HL-60/S4 treated with phorbol 12-myristate 13-acetate at 8.2 ng/mL for 4 days and 3 days (cell line): Measurements from ENCODE around the gene PRIM1.
"Not testable (repeated sequence)": the region's sequence is repeated elsewhere in the genome, so short reads cannot be mapped to it uniquely, and the experiment has no call there.

Experiments used
- in situ Hi-C: fragments of 300-500 bp; cut with MboI; formaldehyde crosslinking; loops from 2 replicates; pipeline ENCODE4 v1.15.0; 2022; ENCODE audit warnings: low sequenced_read_pairs

Gene PRIM1

DNA sequence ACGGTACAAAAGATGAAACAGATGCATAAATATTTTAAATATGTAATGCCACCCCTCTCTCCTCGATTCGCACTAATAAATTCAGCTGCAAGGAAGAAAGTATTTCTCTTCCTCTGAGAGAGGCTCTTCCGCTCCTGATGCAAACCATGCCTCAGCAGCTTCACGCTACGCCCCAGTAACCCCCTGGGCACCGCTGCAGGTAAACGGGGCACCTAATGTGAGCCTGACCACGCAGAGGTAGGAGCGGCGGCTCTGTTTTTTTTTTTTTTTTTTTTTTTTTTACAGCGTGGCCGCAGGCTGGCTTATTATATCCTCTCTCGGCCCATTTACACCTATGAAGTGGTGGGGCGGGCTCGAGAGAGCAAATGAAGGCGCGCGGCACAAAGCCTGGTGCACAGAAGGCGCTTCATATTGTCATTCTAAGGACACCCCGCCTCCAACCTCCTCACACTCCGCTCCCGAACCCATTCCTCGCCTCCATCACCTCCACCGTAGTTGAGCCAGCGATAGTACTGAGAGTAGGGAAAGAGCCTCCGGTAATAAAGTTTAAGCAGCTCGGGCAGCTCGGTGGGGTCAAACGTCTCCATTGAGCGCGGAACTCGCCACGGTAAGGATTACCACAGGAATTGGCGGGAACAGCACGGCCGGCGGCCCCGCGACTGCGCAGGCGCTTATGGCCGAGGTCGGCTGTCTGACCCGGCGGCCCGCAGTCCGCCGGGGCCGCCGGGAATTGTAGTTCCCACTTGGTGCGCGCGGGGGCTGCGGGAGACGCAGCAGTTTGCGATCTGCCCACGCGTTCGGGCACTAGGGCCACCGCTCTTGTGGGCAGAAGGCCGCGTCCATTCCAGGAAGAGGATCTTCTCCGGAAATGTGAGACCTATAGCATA, at the start of gene PRIM1:
Gene PRIM1, minus strand, starts transcription at position 612 of the 887 bp plus-strand sequence. Its CDS starts 25 bp downstream, at position 587.
- in situ Hi-C loops: loop anchor here (25.0 kb wide), 2 partner anchors 260 to 435 kb away; partner anchors contain the start of genes TAC3 and ZBTB39

DNA sequence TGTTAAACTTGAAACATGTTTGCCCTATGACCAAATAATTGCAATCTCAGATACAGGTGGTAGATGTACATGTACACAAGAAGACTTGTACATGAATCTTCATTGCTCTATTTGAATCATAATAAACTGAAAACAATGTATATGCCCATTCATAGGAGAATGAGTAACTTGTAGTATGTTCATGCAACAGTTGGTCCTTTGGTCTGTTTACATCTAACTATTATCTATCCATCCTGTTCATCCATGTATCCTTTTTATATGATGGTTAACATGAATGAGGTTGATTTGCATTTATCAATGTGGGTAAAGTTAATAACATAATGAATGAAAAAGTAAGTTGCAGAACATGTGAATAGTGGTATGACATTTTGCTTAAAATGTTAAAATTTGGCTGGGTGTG, 48.1 kb upstream of the PRIM1 start:
- in situ Hi-C loops: no loop called here

DNA sequence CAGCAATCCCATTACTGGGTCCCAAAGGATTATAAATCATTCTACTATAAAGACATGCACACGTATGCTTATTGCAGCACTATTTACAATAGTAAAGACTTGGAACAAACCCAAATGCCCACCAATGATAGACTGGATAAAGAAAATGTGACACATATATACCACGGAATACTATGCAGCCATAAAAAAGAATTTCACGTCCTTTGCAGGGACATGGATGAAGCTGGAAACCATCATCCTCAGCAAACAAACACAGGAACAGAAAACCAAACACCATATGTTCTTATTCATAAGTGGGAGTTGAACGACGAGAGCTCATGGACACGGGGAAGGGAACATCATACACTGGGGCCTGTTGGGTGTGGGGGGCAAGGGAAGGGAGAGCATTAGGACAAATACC, 47.2 kb upstream of the PRIM1 start:
- in situ Hi-C loops: not testable (repeated sequence)

DNA sequence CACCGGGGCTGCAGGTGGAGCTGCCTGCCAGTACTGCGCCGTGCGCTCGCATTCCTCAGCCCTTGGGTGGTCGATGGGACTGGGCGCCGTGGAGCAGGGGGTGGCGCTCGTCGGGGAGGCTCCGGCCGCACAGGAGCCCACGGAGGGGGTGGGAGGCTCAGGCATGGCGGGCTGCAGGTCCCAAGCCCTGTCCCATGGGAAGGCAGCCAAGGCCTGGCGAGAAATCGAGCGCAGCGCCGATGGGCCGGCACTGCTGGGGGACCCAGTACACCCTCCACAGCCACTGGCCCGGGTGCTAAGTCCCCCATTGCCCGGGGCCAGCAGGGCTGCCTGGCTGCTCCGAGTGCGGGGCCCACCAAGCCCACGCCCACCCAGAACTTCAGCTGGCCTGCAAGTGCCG, 43.7 kb upstream of the PRIM1 start:
- in situ Hi-C loops: not testable (repeated sequence)

DNA sequence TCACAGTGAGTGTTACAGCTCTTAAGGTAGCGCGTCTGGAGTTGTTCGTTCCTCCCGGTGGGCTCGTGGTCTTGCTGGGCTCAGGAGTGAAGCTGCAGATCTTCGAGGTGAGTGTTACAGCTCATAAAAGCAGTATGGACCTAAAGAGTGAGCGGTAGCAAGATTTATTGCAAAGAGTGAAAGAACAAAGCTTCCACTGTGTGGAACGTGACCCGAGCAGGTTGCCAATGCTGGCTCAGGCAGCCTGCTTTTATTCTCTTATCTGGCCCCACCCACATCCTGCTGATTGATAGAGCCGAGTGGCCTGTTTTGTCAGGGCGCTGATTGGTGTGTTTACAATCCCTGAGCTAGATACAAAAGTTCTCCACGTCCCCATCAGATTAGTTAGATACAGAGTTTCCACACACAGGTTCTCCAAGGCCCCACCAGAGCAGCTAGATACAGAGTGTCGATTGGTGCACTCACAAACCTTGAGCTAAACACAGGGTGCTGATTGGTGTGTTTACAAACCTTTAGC, 43.0 kb upstream of the PRIM1 start:
- in situ Hi-C loops: not testable (repeated sequence)

DNA sequence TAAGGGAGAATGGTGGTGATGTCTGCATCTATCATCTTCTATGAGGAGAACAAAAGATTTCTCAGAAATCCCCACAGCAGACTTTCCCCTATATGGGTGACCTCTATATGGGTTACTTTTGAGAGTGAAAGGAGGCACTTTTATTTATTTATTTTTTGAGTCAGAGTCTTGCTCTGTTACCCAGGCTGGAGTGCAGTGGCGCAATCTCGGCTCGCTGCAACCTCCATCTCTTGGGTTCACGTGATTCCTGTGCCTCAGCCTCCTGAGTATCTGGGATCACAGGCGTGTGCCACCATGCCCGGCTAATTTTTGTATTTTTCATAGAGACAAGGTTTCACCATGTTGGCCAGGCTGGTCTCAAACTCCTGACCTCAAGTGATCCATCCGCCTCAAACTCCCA, 41.0 kb upstream of the PRIM1 start:
- in situ Hi-C loops: not testable (repeated sequence)

DNA sequence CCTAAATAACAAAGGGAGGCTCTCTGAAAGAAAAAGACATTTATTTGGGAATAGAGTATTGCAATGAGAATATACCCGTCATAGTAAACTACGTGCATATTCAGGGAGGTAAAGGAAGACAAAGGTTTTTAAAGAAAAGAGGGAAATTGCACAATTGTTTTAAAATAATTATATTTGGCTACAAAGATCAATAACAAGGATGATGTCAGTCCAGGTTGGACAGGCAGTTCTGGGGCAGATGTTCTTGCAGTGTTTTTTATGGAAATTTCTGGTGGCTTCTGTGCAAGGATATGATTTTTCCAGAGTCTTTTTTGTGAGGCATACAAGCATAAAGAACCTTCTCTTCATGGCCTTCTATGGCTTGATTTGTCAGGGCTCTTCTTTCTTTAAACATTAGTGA, 40.6 kb upstream of the PRIM1 start:
- in situ Hi-C loops: no loop called here

DNA sequence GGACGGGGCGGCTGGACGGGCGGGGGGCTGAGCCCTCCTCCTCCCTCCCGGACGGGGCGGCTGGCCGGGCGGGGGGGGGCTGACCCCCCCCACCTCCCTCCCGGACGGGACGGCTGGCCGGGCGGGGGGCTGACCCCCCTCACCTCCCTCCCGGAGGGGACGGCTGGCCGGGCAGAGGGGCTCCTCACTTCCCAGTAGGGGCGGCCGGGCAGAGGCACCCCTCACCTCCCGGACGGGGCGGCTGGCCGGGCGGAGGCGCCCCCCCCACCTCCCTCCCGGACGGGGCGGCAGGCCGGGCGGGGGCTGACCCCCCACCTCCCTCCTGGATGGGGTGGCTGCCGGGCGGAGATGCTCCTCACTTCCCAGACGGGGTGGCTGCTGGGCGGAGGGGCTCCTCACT, 37.3 kb upstream of the PRIM1 start:
- in situ Hi-C loops: not testable (repeated sequence)

DNA sequence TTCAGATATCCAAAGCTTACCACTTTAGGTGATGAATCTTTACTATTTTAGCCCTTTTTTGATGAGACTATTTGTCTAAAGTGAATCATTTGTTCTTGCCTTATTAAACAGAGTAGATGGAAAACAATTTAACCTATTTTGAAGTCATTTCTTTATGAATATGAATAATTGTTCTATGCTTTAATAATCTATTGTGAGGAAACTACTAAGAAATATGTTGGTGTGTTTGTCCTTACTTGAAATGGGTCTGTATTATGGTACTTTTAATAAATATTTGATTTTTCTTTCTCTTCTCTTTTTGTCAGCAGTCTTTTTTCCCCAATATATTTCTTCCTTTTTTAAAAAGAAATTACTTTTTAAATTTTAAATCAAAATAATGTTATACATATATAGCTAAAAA, 35.4 kb upstream of the PRIM1 start:
- in situ Hi-C loops: no loop called here

DNA sequence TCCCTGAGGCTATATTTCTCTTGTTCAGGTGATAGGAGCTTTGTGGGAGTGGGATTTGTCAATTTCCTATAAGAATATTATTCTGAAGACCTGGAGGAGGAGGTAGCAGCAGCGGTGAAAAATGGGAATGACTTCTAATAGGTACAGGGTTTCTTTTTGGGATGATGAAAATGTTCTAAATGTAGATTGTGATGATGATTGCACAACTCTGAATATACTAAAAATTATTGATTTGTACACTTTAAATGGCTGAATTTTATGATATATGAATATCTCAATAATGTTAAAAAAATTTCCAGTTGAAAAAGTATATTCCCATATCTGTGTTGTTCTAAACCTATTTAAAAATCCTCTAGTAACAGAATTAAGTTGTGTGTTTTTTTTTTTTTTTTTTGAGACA, 33.8 kb upstream of the PRIM1 start:
- in situ Hi-C loops: no loop called here

DNA sequence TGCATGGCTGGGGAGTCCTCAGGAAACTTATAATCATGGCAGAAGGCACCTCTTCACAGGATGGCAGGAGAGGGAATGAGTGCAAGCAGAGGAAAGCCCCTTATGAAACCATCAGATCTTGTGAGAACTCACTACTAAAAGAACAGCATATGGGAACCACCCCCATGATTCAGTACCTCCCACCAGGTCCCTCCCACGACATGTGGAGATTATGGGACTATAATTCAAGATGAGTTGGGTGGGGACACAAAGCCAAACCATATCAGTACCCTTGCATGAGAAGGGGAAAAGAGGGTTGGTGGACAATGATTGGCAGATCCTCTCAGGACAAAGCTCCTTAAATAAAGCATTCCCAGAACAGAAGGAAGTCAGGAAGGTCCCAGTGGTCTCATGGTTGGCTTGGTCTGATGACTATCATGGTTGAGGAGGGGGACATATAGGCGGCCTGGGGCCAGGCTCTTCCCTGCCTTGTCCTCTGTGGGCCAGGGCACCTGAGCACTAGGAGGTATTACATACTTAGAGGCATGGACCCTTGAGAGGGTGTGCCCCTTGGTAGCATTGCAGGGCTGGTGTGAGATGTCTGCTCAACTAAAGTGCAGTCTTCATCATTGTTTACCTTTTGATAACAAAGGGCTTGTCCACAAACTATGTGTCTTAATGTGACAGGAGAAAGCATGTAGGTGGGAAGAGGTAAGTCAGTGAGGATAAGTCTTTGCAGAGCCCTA, 33.2 kb upstream of the PRIM1 start:
- in situ Hi-C loops: no loop called here

DNA sequence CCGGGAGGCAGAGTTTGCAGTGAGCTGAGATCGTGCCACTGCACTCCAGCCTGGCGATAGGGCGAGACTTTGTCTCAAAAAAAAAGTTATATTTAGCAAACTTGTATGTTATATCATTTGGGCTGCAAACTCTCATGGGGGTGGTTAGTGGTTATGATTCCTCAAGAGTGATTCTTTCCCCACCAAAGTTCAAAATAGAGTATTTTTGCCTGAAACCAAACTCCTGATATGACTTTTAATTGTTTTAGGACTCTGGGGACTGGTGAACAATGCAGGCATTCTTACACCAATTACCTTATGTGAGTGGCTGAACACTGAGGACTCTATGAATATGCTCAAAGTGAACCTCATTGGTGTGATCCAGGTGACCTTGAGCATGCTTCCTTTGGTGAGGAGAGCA, 29.6 kb upstream of the PRIM1 start:
- in situ Hi-C loops: no loop called here

DNA sequence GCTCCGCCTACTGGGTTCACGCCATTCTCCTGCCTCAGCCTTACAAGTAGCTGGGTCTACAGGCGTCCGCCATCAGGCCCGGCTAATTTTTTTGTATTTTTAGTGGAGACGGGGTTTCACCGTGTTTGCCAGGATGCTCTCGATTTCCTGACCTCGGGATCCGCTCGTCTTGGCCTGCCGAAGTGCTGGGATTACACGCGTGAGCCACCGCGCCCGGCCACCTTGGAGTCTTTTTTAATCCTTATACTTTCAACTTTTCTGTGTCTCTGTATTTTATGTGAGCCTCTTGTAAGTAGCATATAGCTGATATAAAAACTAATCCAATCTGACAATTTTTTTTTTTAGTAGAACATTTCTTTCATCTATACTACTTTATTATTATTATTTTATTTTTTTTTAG, 26.6 kb upstream of the PRIM1 start:
- in situ Hi-C loops: no loop called here

DNA sequence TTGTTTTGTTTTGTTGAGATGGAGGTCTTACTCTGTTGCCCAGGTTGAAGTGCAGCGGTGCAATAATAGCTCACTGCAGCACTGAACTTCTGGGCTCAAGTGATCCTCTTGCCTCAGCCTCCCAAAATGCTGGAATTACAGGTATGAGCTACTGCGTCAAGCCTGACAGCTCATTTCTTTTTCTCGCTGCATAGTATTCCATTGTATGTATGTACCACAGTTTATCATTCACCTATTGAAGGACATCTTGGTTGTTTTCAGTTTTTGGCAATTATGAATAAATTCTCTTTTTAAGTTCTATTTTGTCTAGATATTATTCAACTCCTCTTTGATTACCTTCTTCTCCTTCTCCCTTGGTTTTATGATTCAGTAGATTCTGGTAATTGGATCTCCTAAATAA, 24.5 kb upstream of the PRIM1 start:
- in situ Hi-C loops: no loop called here

DNA sequence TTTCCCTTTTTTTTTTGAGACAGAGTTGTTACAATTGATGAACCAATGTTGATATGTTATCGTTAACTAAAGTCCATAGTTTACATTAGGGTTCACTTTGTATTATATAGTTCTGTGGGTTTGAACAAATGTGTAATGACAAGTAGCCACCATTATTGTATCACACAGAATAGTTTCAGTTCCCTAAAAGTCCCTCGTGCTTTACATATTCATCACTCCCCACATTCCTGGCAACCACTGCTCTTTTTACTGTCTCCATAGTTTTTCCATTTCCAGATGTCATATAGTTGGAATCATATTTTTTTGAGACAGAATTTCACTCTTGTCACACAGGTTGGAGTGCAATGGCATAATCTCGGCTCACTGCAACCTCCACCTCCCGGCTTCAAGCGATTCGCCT, 23.5 kb upstream of the PRIM1 start:
- in situ Hi-C loops: no loop called here

DNA sequence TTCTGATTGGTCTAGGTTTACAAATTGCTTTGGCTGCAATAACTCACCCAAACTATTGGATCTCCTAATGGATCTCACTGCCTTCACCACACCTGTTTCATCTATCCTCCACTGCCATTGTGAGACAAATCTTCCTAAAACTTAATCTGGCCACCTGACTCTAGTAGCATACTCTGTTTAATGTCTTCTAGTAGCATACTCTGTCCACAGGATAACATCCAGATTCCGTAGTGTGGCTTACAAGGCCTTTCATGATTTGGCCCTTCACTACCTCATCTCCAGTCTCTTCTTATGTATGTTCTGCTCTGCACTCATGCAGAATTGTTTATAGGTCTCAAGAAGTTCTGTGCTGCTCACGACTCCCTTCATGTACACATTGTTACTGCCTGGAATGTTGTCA, 21.0 kb upstream of the PRIM1 start:
- in situ Hi-C loops: loop anchor here (25.0 kb wide), 2 partner anchors 239 to 414 kb away; partner anchors contain the start of genes TAC3 and ZBTB39

DNA sequence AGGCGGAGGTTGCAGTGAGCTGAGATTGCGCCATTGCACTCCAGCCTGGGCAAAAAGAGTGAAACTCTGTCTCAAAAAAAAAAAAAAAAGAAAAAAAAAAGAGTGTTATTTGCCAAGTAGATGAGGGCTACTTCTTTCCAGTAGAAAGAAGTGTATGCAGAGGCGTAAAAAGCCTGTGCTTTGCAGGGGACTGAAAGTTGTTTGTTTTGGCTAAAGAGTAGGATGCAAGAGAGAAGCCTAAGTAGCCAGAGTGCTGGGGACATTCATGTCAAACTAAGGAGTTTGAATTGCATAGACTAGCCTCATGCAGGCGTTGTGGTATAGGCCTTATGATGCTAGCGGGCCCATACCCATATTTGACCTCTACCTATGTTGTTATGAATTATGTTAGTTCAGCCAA, 20.5 kb upstream of the PRIM1 start:
- in situ Hi-C loops: loop anchor here (25.0 kb wide), 2 partner anchors 240 to 415 kb away; partner anchors contain the start of genes TAC3 and ZBTB39

DNA sequence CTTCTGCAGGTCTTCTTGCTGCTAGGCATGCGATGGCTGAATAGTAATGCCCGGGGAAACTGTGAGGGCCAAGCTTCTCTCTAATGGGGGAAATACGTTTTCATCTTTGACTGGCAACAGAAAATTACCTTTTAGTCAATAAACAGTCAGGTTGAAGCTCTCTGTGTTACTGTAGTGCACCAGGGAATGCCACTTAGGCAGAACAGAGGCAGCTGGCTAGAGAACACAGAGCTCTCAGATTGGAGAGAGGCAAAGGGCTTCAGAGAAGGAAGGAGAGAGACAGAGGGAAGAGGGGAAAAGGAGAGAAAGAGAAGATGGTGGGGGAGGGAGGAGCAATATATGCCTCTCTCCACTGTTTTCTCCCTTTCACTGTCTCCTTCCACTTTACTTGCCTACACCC, 17.7 kb upstream of the PRIM1 start:
- in situ Hi-C loops: loop anchor here (25.0 kb wide), 2 partner anchors 242 to 417 kb away; partner anchors contain the start of genes TAC3 and ZBTB39

DNA sequence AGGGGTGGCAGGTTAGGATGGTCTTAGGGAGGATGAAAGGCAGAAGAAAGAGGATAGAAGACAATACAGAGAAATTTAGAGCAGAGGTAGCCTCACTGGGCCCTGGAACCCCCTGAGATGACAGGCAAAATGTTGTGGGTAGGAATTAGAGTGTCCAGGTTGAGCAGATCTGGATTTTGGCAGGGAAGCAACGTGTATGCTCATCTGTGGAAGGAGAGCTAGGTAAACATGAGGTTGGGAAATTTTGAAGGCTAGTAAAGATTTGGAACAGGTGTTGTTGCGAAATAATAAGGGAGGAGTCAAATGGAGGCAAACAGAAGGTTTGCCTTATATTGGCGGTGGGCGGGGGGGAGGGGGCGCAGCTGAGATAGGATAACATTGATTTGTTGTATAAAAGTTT, 16.3 kb upstream of the PRIM1 start:
- in situ Hi-C loops: loop anchor here (25.0 kb wide), 2 partner anchors 244 to 419 kb away; partner anchors contain the start of genes TAC3 and ZBTB39

DNA sequence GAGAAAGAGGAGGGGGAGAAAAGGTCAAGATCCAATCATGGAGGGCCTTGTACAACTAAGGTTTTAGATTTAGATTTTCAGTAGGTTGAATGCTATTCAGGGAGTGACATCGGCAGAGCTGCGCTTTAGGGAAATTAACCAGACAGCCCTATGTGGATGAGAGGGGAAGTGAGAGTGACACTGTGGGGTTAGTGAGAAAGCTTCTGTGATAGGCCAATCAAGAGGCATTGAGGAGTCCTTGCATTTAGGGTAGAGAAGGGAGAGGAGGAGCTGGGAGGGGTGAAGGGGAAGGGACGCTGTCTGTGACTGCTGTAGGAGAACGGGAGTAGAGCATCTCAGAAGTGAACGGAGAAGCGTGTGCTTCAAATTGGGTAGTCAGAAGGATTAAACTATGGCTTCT, 14.4 kb upstream of the PRIM1 start:
- in situ Hi-C loops: loop anchor here (25.0 kb wide), 2 partner anchors 246 to 421 kb away; partner anchors contain the start of genes TAC3 and ZBTB39
